ENCODE measurements around the gene FBXO3.

DNA sequence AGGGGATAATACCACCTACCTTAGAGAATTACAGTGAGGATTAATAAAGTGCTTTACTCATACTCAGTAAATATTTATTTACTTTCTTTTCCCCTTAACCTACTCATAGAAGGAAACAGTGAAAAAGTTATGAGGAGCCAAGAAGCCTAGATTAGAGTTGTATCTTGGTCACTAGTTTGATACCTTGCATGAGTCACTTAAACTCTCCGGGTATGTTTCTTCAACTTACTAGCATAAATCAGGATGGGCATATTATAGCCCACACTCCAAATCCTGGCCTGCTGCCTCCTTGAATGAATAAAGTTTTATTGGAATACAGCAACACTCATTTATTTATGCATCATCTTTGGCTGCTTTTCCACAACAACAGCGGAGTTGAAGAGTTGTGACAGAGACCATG is 8.2 kb downstream of the FBXO3 start:
- TF ChIP-seq ZNF274 (IDR thresholded peaks at IDR 0.05; ENCODE audit: low read depth, low read length): no peak
- TF ChIP-seq YY1 (IDR thresholded peaks at IDR 0.05; ENCODE audit: insufficient read depth, insufficient read length): no peak
- TF ChIP-seq SUZ12 (IDR thresholded peaks at IDR 0.05; ENCODE audit: extremely low read depth, insufficient read depth, insufficient read length): no peak

Data from NT2/D1 (cell line).